Smooth muscle cell (in vitro differentiated cells): ENCODE measurements around the gene SENP6. TPM values are rescaled to one million over a fixed set of nuclear protein-coding genes. Genes with fewer than 3 reads are reported as not detected.

Source experiments
- DNase-seq: peaks from one replicate; lab custom pipeline; 2025; ENCODE audit not compliant: unreplicated experiment; lab: John Stamatoyannopoulos, UW
- H2AFZ ChIP-seq: fragments of 200-600 bp; sonication (generic); 2 replicates; pipeline ENCODE4 v1.6.0; 2016; ENCODE audit warnings: antibody characterized with exemption, low read depth, mild to moderate bottlenecking
- H3F3A ChIP-seq: fragments of 200-600 bp; sonication (generic); 2 replicates; pipeline ENCODE4 v1.6.0; 2017; ENCODE audit warnings: antibody characterized with exemption, low read depth
- H3K27ac ChIP-seq: fragments of 200-600 bp; sonication (generic); 2 replicates; pipeline ENCODE4 v1.5.1; 2016; ENCODE audit warnings: low read depth, mild to moderate bottlenecking
- H3K27me3 ChIP-seq: fragments of 200-600 bp; sonication (generic); 2 replicates; pipeline ENCODE4 v1.6.1; 2016; ENCODE audit warnings: low read depth, mild to moderate bottlenecking
- H3K36me3 ChIP-seq: fragments of 200-600 bp; sonication (generic); 2 replicates; pipeline ENCODE4 v1.5.1; 2016; ENCODE audit warnings: low read depth
- H3K4me1 ChIP-seq: fragments of 200-600 bp; sonication (generic); 2 replicates; pipeline ENCODE4 v1.5.1; 2016; ENCODE audit warnings: low read depth
- H3K4me2 ChIP-seq: fragments of 200-600 bp; sonication (generic); 2 replicates; pipeline ENCODE4 v1.6.0; 2016; ENCODE audit warnings: mild to moderate bottlenecking
- H3K4me3 ChIP-seq: fragments of 200-600 bp; sonication (generic); 2 replicates; pipeline ENCODE4 v1.5.1; 2016; ENCODE audit warnings: mild to moderate bottlenecking
- H3K79me2 ChIP-seq: fragments of 200-600 bp; sonication (generic); 2 replicates; pipeline ENCODE4 v1.6.0; 2016; ENCODE audit warnings: low read depth, mild to moderate bottlenecking
- H3K9ac ChIP-seq: fragments of 200-600 bp; sonication (generic); 2 replicates; pipeline ENCODE4 v1.6.0; 2016; ENCODE audit warnings: low read depth
- H3K9me3 ChIP-seq: fragments of 200-600 bp; sonication (generic); replicated peaks from 2 replicates; pipeline ENCODE4 v1.5.1; 2016; ENCODE audit warnings: low read depth
- H4K20me1 ChIP-seq: fragments of 200-600 bp; sonication (generic); 2 replicates; pipeline ENCODE4 v1.6.0; 2016; ENCODE audit warnings: low read depth
- CTCF ChIP-seq: fragments of 200-600 bp; sonication (generic); IDR thresholded peaks from 2 replicates; pipeline ENCODE4 v1.5.1; 2017; ENCODE audit warnings: borderline replicate concordance, mild to moderate bottlenecking, antibody characterized with exemption; ENCODE audit not compliant: insufficient read depth, poor library complexity, severe bottlenecking
- WGBS: methylation state at CpG from one replicate; pipeline ENCODE4 v1.1.7; 2016; ENCODE audit warnings: low lambda C conversion rate; 5-methylcytosine and 5-hydroxymethylcytosine counted together
- polyA plus RNA-seq: library from polyadenylated mRNA; unstranded; fragments of >200 nt; fragmentation: Nextera tagmentation; extraction: Ambion mirVana; gene quantifications from 2 replicates; pipeline ENCODE4 v1.2.1, GENCODE V29; 2016
- total RNA-seq: library from RNA; depleted of rRNA; stranded (reverse); fragments of >200 nt; gene quantifications from 2 replicates; pipeline ENCODE4 v1.2.3, GENCODE V29; 2014

The SENP6 gene
- total RNA-seq (126 and 130 TPM in 2 replicates), polyA plus RNA-seq (45.0 and 50.2 TPM in 2 replicates)

- TF ChIP-seq CTCF: no peak
- peaks cover 21% of the 10 kb centered on the region for H3K4me1 ChIP-seq
- H4K20me1 ChIP-seq: peaks cover 39% of the 10 kb centered on the region
- no peaks in the 10 kb centered on the region for H3K27me3 ChIP-seq
- peak within 1 kb of the TSS; percentile 95 for H3K27ac ChIP-seq
- peaks cover 67% of the 10 kb centered on the region for H3K79me2 ChIP-seq
- no peaks in the 10 kb centered on the region for H3K36me3 ChIP-seq
- H2AFZ ChIP-seq: peak within 1 kb of the TSS; percentile 98
- H3K9me3 ChIP-seq: no peaks in the 10 kb centered on the region
- peak; percentile 48 for DNase-seq
- H3F3A ChIP-seq: peaks cover 4% of the 10 kb centered on the region
- WGBS: under 1% methylated on average over 33 of the region's 76 CpGs
- peak within 1 kb of the TSS; percentile 97 for H3K9ac ChIP-seq
- H3K4me2 ChIP-seq: peak within 1 kb of the TSS; percentile 95
- H3K4me3 ChIP-seq: peak within 1 kb of the TSS; percentile 62
Observed at GRCh38 chr6:75601304-75602245, at the start of gene SENP6. SENP6 (plus strand) TSS chr6:75601880; CDS start chr6:75602525, 645 bp downstream.

GRCh38 chr6:75556240-75556639, 45.4 kb upstream of the SENP6 start:
- H3K4me1 ChIP-seq: peaks cover 18% of the 10 kb centered on the region
- WGBS: 25% methylated on average over 5 of the region's 5 CpGs

GRCh38 chr6:75557068-75557467, 44.6 kb upstream of the SENP6 start:
- 29% methylated on average over 1 of the region's 1 CpG for WGBS
- Histone ChIP-seq H3K4me1 (peaks cover 18% of the 10 kb centered on the region), H2AFZ (peak overlapping the region; percentile 57), H3K9me3 (no peaks in the 10 kb centered on the region), H4K20me1 (no peaks in the 10 kb centered on the region), H3K27ac (peak overlapping the region; percentile 40), H3K27me3 (no peaks in the 10 kb centered on the region), H3K4me2 (peak overlapping the region; percentile 53), H3F3A (peaks cover 4% of the 10 kb centered on the region), H3K9ac (no peak overlapping the region), H3K36me3 (no peaks in the 10 kb centered on the region), H3K79me2 (no peaks in the 10 kb centered on the region), H3K4me3 (no peak overlapping the region)
- TF ChIP-seq CTCF: no peak
- DNase-seq: no peak

More at GRCh38 chr6:75556240-75556639, 45.4 kb upstream of the SENP6 start:
- TF ChIP-seq CTCF: no peak
- Histone ChIP-seq H4K20me1 (no peaks in the 10 kb centered on the region), H3K4me3 (no peak overlapping the region), H3K9me3 (no peaks in the 10 kb centered on the region), H3K27me3 (no peaks in the 10 kb centered on the region), H3K9ac (no peak overlapping the region), H3K79me2 (no peaks in the 10 kb centered on the region), H3K4me2 (peak overlapping the region; percentile 53), H3K27ac (peak overlapping the region; percentile 40), H2AFZ (peak overlapping the region; percentile 57), H3K36me3 (no peaks in the 10 kb centered on the region), H3F3A (peaks cover 4% of the 10 kb centered on the region)
- DNase-seq: no peak
